IMR-90 (cell line): Measurements from ENCODE around the gene NOVA2. TPM values are rescaled to one million over a fixed set of nuclear protein-coding genes. Genes with fewer than 3 reads are reported as not detected.

Source experiments
- ATAC-seq: fragments of 200-7000 bp; cut with Tn5 transposase; 2 replicates; pipeline ENCODE4 v1.9.1; 2020; ENCODE audit warnings: low read depth, mild to moderate bottlenecking, moderate library complexity
- BruUV-seq: library from RNA; stranded (reverse); fragments of 400-500 nt; replicated peaks from 2 replicates; lab custom pipeline; 2021; lab: Mats Ljungman, UMichigan
- CTCF ChIA-PET: fragments of 300-600 bp; formaldehyde crosslinking; extraction: SDS; loops from one replicate; lab custom pipeline; 2021; ENCODE audit warnings: antibody characterized with exemption; lab: Yijun Ruan, JAX
- POLR2A ChIA-PET: fragments of 300-600 bp; sonication (Branson Sonifier 250); formaldehyde crosslinking; loops from one replicate; lab custom pipeline; 2022; ENCODE audit warnings: antibody characterized with exemption; ENCODE audit not compliant: unreplicated experiment; lab: Charles Lee
- DNase-seq: peaks from one replicate; pipeline ENCODE4 v3.0.0; 2013
- H2AFZ ChIP-seq: replicated peaks from 2 replicates; pipeline ENCODE3; 2013; ENCODE audit warnings: low read length, mild to moderate bottlenecking; ENCODE audit not compliant: poor library complexity
- H2AK5ac ChIP-seq: 2 replicates; pipeline ENCODE4 v1.6.1; 2013; ENCODE audit warnings: low read depth, low read length, inconsistent platforms
- H2AK9ac ChIP-seq: replicated peaks from 2 replicates; pipeline ENCODE3; 2013; ENCODE audit warnings: mild to moderate bottlenecking, low read depth, low read length, moderate library complexity; ENCODE audit not compliant: poor library complexity
- H2BK120ac ChIP-seq: 2 replicates; pipeline ENCODE4 v1.6.1; 2013; ENCODE audit warnings: low read depth, low read length, inconsistent platforms
- H2BK15ac ChIP-seq: 3 replicates; pipeline ENCODE4 v1.6.1; 2013; ENCODE audit warnings: low read depth, low read length, inconsistent platforms
- H2BK20ac ChIP-seq: 2 replicates; pipeline ENCODE4 v1.6.1; 2013; ENCODE audit warnings: low read depth, mild to moderate bottlenecking, inconsistent platforms, low read length, moderate library complexity
- H2BK5ac ChIP-seq: 2 replicates; pipeline ENCODE4 v1.6.1; 2013; ENCODE audit warnings: mild to moderate bottlenecking, low read depth, low read length, inconsistent platforms; ENCODE audit not compliant: poor library complexity, severe bottlenecking
- H3K14ac ChIP-seq: replicated peaks from 2 replicates; pipeline ENCODE4 v1.6.1; 2013; ENCODE audit warnings: low read depth, low read length, inconsistent platforms
- H3K18ac ChIP-seq: 2 replicates; pipeline ENCODE4 v1.6.1; 2013; ENCODE audit warnings: low read depth, low read length, control low read depth
- H3K23ac ChIP-seq: 2 replicates; pipeline ENCODE4 v1.6.1; 2013; ENCODE audit warnings: low read depth, low read length, inconsistent platforms
- H3K27ac ChIP-seq: 2 replicates; pipeline ENCODE4 v1.5.1; 2013; ENCODE audit warnings: mild to moderate bottlenecking, control low read depth, low read length; ENCODE audit not compliant: insufficient read depth
- H3K27me3 ChIP-seq: 2 replicates; pipeline ENCODE4 v1.6.1; 2013; ENCODE audit warnings: low read length; ENCODE audit not compliant: control insufficient read depth, insufficient read depth
- H3K36me3 ChIP-seq: 2 replicates; pipeline ENCODE4 v1.6.1; 2013; ENCODE audit warnings: low read length, mixed read lengths; ENCODE audit not compliant: control insufficient read depth, insufficient read depth
- H3K4ac ChIP-seq: 2 replicates; pipeline ENCODE4 v1.6.1; 2013; ENCODE audit warnings: low read depth, low read length, inconsistent platforms
- H3K4me1 ChIP-seq: 2 replicates; pipeline ENCODE4 v1.6.1; 2013; ENCODE audit warnings: low read length, mixed read lengths; ENCODE audit not compliant: control insufficient read depth, insufficient read depth
- H3K4me2 ChIP-seq: 2 replicates; pipeline ENCODE4 v1.6.1; 2013; ENCODE audit warnings: low read depth, mild to moderate bottlenecking, control low read depth, low read length, moderate library complexity
- H3K4me3 ChIP-seq: 2 replicates; pipeline ENCODE4 v1.5.1; 2013; ENCODE audit warnings: low read depth, mild to moderate bottlenecking, control low read depth, low read length, moderate library complexity; ENCODE audit not compliant: insufficient read depth
- H3K56ac ChIP-seq: 2 replicates; pipeline ENCODE4 v1.6.1; 2013; ENCODE audit warnings: low read length, inconsistent platforms; ENCODE audit not compliant: insufficient read depth; ENCODE audit errors: extremely low read depth
- H3K79me1 ChIP-seq, 2 experiments: 2 replicates each; pipeline ENCODE4 v1.6.1; 2013; ENCODE audit warnings: low read length in 2 of 2, inconsistent platforms in 1 of 2, low read depth in 1 of 2
- H3K9ac ChIP-seq: 2 replicates; pipeline ENCODE4 v1.6.1; 2013; ENCODE audit warnings: low read depth, low read length, control low read depth
- H3K9me1 ChIP-seq: 2 replicates; pipeline ENCODE4 v1.6.1; 2013; ENCODE audit warnings: low read length, inconsistent platforms; ENCODE audit not compliant: insufficient read depth
- H3K9me3 ChIP-seq: 2 replicates; pipeline ENCODE4 v1.6.1; 2013; ENCODE audit warnings: low read length; ENCODE audit not compliant: control insufficient read depth, insufficient read depth
- H4K20me1 ChIP-seq: 2 replicates; pipeline ENCODE4 v1.6.1; 2013; ENCODE audit warnings: low read length, inconsistent platforms; ENCODE audit not compliant: insufficient read depth
- H4K5ac ChIP-seq: 2 replicates; pipeline ENCODE4 v1.6.1; 2013; ENCODE audit warnings: mild to moderate bottlenecking, low read depth, low read length, control low read depth
- H4K8ac ChIP-seq, 2 experiments: 2 replicates each; pipeline ENCODE4 v1.6.1; 2013; ENCODE audit warnings: low read depth in 2 of 2, low read length in 2 of 2, control low read depth in 1 of 2, inconsistent platforms in 1 of 2
- H4K91ac ChIP-seq: 2 replicates; pipeline ENCODE4 v1.6.1; 2013; ENCODE audit warnings: low read depth, low read length, inconsistent platforms; ENCODE audit not compliant: insufficient read depth
- BHLHE40 ChIP-seq: fragments of 150-350 bp; IDR thresholded peaks from 2 replicates; pipeline ENCODE4 v1.6.1; 2016; ENCODE audit warnings: mild to moderate bottlenecking, low read depth, low read length
- CEBPB ChIP-seq: IDR thresholded peaks from 2 replicates; pipeline ENCODE4 v1.6.1; 2012; ENCODE audit warnings: low read depth, low read length, improper control_type of control experiment
- CHD1 ChIP-seq: IDR thresholded peaks from 2 replicates; pipeline ENCODE4 v1.6.1; 2012; ENCODE audit warnings: low read depth, low read length, improper control_type of control experiment
- CTCF ChIP-seq: conservative IDR thresholded peaks from 2 replicates; pipeline ENCODE4 v1.5.1; 2012; ENCODE audit warnings: mild to moderate bottlenecking, low read depth, low read length, improper control_type of control experiment
- ELK1 ChIP-seq: fragments of 150-350 bp; IDR thresholded peaks from 2 replicates; pipeline ENCODE4 v1.6.1; 2016; ENCODE audit warnings: low read depth, mild to moderate bottlenecking, low read length, moderate library complexity, borderline replicate concordance
- FOS ChIP-seq: fragments of 150-350 bp; IDR thresholded peaks from 2 replicates; pipeline ENCODE4 v1.6.1; 2016; ENCODE audit warnings: low read depth, low read length
- MAFK ChIP-seq: IDR thresholded peaks from 2 replicates; pipeline ENCODE4 v1.6.1; 2012; ENCODE audit warnings: low read depth, low read length, improper control_type of control experiment
- MAZ ChIP-seq: IDR thresholded peaks from 2 replicates; pipeline ENCODE4 v1.6.1; 2012; ENCODE audit warnings: low read depth, mild to moderate bottlenecking, low read length, improper control_type of control experiment, moderate library complexity, borderline replicate concordance
- MXI1 ChIP-seq: IDR thresholded peaks from 2 replicates; pipeline ENCODE4 v1.6.1; 2012; ENCODE audit warnings: low read depth, mild to moderate bottlenecking, low read length, moderate library complexity, borderline replicate concordance
- NFE2L2 ChIP-seq: fragments of 150-350 bp; IDR thresholded peaks from 2 replicates; pipeline ENCODE4 v1.6.1; 2016; ENCODE audit warnings: low read depth, mild to moderate bottlenecking, low read length
- POLR2A ChIP-seq: IDR thresholded peaks from 2 replicates; pipeline ENCODE4 v1.6.1; 2012; ENCODE audit warnings: mild to moderate bottlenecking, low read depth, low read length
- RAD21 ChIP-seq: IDR thresholded peaks from 2 replicates; pipeline ENCODE4 v1.6.1; 2012; ENCODE audit warnings: low read length, improper control_type of control experiment
- RCOR1 ChIP-seq: IDR thresholded peaks from 2 replicates; pipeline ENCODE4 v1.6.1; 2012; ENCODE audit warnings: mild to moderate bottlenecking, low read length, improper control_type of control experiment; ENCODE audit not compliant: insufficient replicate concordance
- RFX5 ChIP-seq: IDR thresholded peaks from 2 replicates; pipeline ENCODE4 v1.8.0; 2012; ENCODE audit warnings: low read depth, mild to moderate bottlenecking, low read length, moderate library complexity
- SMC3 ChIP-seq: fragments of 150-350 bp; IDR thresholded peaks from 2 replicates; pipeline ENCODE4 v1.6.1; 2016; ENCODE audit warnings: low read depth, mild to moderate bottlenecking, antibody characterized with exemption, low read length, moderate library complexity
- USF2 ChIP-seq: fragments of 150-350 bp; IDR thresholded peaks from 2 replicates; pipeline ENCODE4 v1.6.1; 2017; ENCODE audit warnings: mild to moderate bottlenecking, antibody characterized with exemption, low read length, low read depth
- WGBS, 2 experiments: methylation state at CpG; one replicate each; pipeline versions ENCODE4 v1.1.5 to v1.1.7; 2013; ENCODE audit warnings: missing lambda C conversion rate in 2 of 2; ENCODE audit not compliant: insufficient read length in 1 of 2; ENCODE audit errors: extremely low coverage in 2 of 2; 5-methylcytosine and 5-hydroxymethylcytosine counted together
- dilution Hi-C: fragments of 300-500 bp; cut with HindIII; formaldehyde crosslinking; loops from one replicate; pipeline ENCODE4 v1.14.3; 2018; ENCODE audit warnings: low sequenced_read_pairs; ENCODE audit not compliant: unreplicated experiment
- in situ Hi-C: fragments of 300-500 bp; cut with MboI; formaldehyde crosslinking; loops from 3 replicates; pipeline ENCODE4 v1.14.3; 2019; ENCODE audit warnings: low sequenced_read_pairs, inconsistent platforms, mixed read lengths
- intact Hi-C: fragments of 100-400 bp; cut with micrococcal nuclease; formaldehyde crosslinking; loops from 2 replicates; pipeline ENCODE4 v1.10.0; 2022
- polyA plus RNA-seq, 3 experiments: library from polyadenylated mRNA; depleted of rRNA; stranded (reverse); fragments of >200 nt; gene quantifications; 2 replicates each; pipeline ENCODE4 v1.2.3, GENCODE V29; 2012; ENCODE audit warnings: low replicate concordance in 1 of 3
- total RNA-seq: library from RNA; depleted of rRNA; stranded (reverse); fragments of >200 nt; gene quantifications from 2 replicates; pipeline ENCODE4 v1.2.3, GENCODE V29; 2012

NOVA2 gene
- total and polyA plus RNA-seq, 2 of the 4 experiments (the other 2 are of a cell fraction) = 0.03 TPM; not detected in 1

GRCh38 chr19:45895519-45895972, 78.1 kb downstream of the NOVA2 start:
- ATAC-seq (no peak), DNase-seq (no peak)
- in situ Hi-C loops = no loop called here
- H3K9me3 ChIP-seq = no peaks in the 10 kb centered on the region
- H2BK15ac ChIP-seq = no peak overlapping the region
- H3K79me1 ChIP-seq = peaks cover 3 to 9% of the 10 kb centered on the region in 2 experiments
- no peak overlapping the region for H3K4ac ChIP-seq
- no peak overlapping the region for H3K4me2 ChIP-seq
- CTCF ChIA-PET = interaction anchor here (0.7 kb wide), 1 partner anchor 32 kb away, joined by 4 read pairs; no protein-coding TSS in a partner anchor
- no peaks in the 10 kb centered on the region for H3K27me3 ChIP-seq
- H2BK20ac ChIP-seq = no peak overlapping the region
- no TSS peak for BruUV-seq
- H4K91ac ChIP-seq = no peak overlapping the region
- no peak overlapping the region for H2AK9ac ChIP-seq
- no peaks in the 10 kb centered on the region for H3K4me1 ChIP-seq
- WGBS, 2 experiments = 100% methylated on average over 2 of the region's 9 CpGs; no CpG with 5 or more reads in 1 of the 2 experiments
- no peak overlapping the region for H2AK5ac ChIP-seq
- peaks cover 4% of the 10 kb centered on the region; the same call in 1 of the 2 replicates for H3K9me1 ChIP-seq
- no peak overlapping the region for H3K23ac ChIP-seq
- no peak overlapping the region for H3K27ac ChIP-seq
- POLR2A ChIA-PET = no interaction called here
- H2BK5ac ChIP-seq = no peak overlapping the region
- no peak overlapping the region for H4K8ac ChIP-seq
- no peak overlapping the region for H3K4me3 ChIP-seq
- 0 out of 2 replicates have a peak, but pooled peaks cover 3% of the 10 kb centered on the region for H4K20me1 ChIP-seq
- no peak overlapping the region for H4K5ac ChIP-seq
- dilution Hi-C loops = no loop called here
- H3K14ac ChIP-seq = no peak overlapping the region
- no peak overlapping the region for H3K9ac ChIP-seq
- H3K56ac ChIP-seq = no peak overlapping the region
- no peak overlapping the region for H2AFZ ChIP-seq
- intact Hi-C loops = no loop called here
- H3K36me3 ChIP-seq = peaks cover 32% of the 10 kb centered on the region
- H3K18ac ChIP-seq = no peak overlapping the region
- H2BK120ac ChIP-seq = no peak overlapping the region
- TF ChIP-seq RFX5 = no peak
- TF ChIP-seq CHD1 = no peak
- no peak for TF ChIP-seq CEBPB
- no peak for TF ChIP-seq FOS
- no peak for TF ChIP-seq POLR2A
- no peak for TF ChIP-seq RCOR1
- no peak for TF ChIP-seq NFE2L2
- TF ChIP-seq MXI1 = no peak
- no peak for TF ChIP-seq MAZ
- no peak for TF ChIP-seq ELK1
- no peak for TF ChIP-seq BHLHE40
- TF ChIP-seq USF2 = no peak
- TF ChIP-seq SMC3 = no peak
- no peak for TF ChIP-seq CTCF
- TF ChIP-seq MAFK = no peak
- TF ChIP-seq RAD21 = no peak
